CD4-positive, alpha-beta T cell (primary cell): ENCODE measurements around the gene COG5. TPM values are rescaled to one million over a fixed set of nuclear protein-coding genes. Genes with fewer than 3 reads are reported as not detected.

Experiments used
- ATAC-seq: fragments of 200-7000 bp; cut with Tn5 transposase; one replicate; pipeline ENCODE4 v1.10.0; 2022; ENCODE audit warnings: mild to moderate bottlenecking; ENCODE audit not compliant: poor library complexity
- CTCF ChIA-PET: fragments of 350-600 bp; sonication (Branson Sonifier 250); formaldehyde crosslinking; loops from one replicate; lab custom pipeline; 2021; ENCODE audit warnings: antibody characterized with exemption, inconsistent platforms; lab: Charles Lee
- POLR2A ChIA-PET: fragments of 350-600 bp; sonication (Branson Sonifier 250); formaldehyde crosslinking; loops from one replicate; lab custom pipeline; 2021; ENCODE audit warnings: antibody characterized with exemption, inconsistent platforms; lab: Charles Lee
- DNase-seq, 14 experiments: peaks; one replicate each; pipeline ENCODE4 v3.0.0-alpha.2; 2013 to 2020; ENCODE audit warnings: mixed read lengths in 2 of 14
- H3K27ac ChIP-seq, 2 donors: one replicate each; pipeline versions ENCODE4 v1.5.1 to v1.7.0; 2013; ENCODE audit warnings: low read length in 2 of 2, low read depth in 1 of 2, mild to moderate bottlenecking in 1 of 2
- H3K27me3 ChIP-seq, 2 experiments: 1 replicate in 1 of 2; 2 replicates in 1 of 2; pipeline versions ENCODE4 v1.6.1 to v1.7.0; 2013; ENCODE audit warnings: low read length in 2 of 2, control low read depth in 1 of 2, mild to moderate bottlenecking in 1 of 2, moderate library complexity in 1 of 2; ENCODE audit not compliant: insufficient read depth in 2 of 2, control insufficient read depth in 1 of 2
- H3K36me3 ChIP-seq: one replicate; pipeline ENCODE4 v1.6.1; 2013; ENCODE audit warnings: low read length, control low read depth; ENCODE audit not compliant: insufficient read depth
- H3K4me1 ChIP-seq: one replicate; pipeline ENCODE4 v1.6.1; 2013; ENCODE audit warnings: low read length, control low read depth; ENCODE audit not compliant: insufficient read depth
- H3K4me3 ChIP-seq: one replicate; pipeline ENCODE4 v1.5.1; 2013; ENCODE audit warnings: mild to moderate bottlenecking, low read length, moderate library complexity
- H3K9me3 ChIP-seq, 2 experiments: 1 replicate in 1 of 2; 2 replicates in 1 of 2; pipeline versions ENCODE4 v1.6.1 to v1.7.0; 2013; ENCODE audit warnings: low read length in 2 of 2, mild to moderate bottlenecking in 2 of 2, control low read depth in 1 of 2, moderate library complexity in 1 of 2; ENCODE audit not compliant: control insufficient read depth in 1 of 2, insufficient read depth in 1 of 2
- H3K27ac Mint-ChIP-seq: one replicate; pipeline ENCODE4 v1.8.0; 2020; ENCODE audit warnings: mixed read lengths
- H3K27me3 Mint-ChIP-seq: one replicate; pipeline ENCODE4 v1.8.0; 2021; ENCODE audit warnings: mixed read lengths
- H3K36me3 Mint-ChIP-seq: one replicate; pipeline ENCODE4 v1.8.0; 2021; ENCODE audit warnings: low read depth, mixed read lengths
- H3K4me1 Mint-ChIP-seq: one replicate; pipeline ENCODE4 v1.8.0; 2021; ENCODE audit warnings: low read depth, mixed read lengths
- H3K4me3 Mint-ChIP-seq: one replicate; pipeline ENCODE4 v1.8.0; 2020; ENCODE audit warnings: mild to moderate bottlenecking, mixed read lengths
- H3K9me3 Mint-ChIP-seq: one replicate; pipeline ENCODE4 v1.8.0; 2020; ENCODE audit warnings: mixed read lengths
- intact Hi-C, 2 experiments: fragments of 100-400 bp; cut with DNase I in 1 of 2; cut with micrococcal nuclease in 1 of 2; formaldehyde crosslinking; loops; one replicate each; pipeline versions ENCODE4 v1.15.1 to v1.9.0; 2023 to 2025; cut with DNase I, micrococcal nuclease
- total RNA-seq, 174 experiments: library from RNA in 2 of 174; stranded (reverse) in 2 of 174; gene quantifications; one replicate each; pipeline ENCODE4 v1.2.3 and lab custom pipeline; 2021 to 2026
- TF ChIP-seq, protein P1 (sequence below): fragments of 200-600 bp; IDR thresholded peaks from one replicate; pipeline ENCODE4 v1.8.0; 2022; ENCODE audit warnings: antibody characterized with exemption, mild to moderate bottlenecking

The COG5 gene
- total RNA-seq, 2 experiments from 2014 or later, result 43.4 to 44.5 TPM

- Histone ChIP-seq H3K27ac (no peak overlapping the region), H3K9me3 (no peaks in the 10 kb centered on the region), H3K4me3 (no peak overlapping the region), H3K4me1 (no peaks in the 10 kb centered on the region), H3K27me3 (no peaks in the 10 kb centered on the region), H3K36me3 (peaks cover 7% of the 10 kb centered on the region)
- TF ChIP-seq, protein P1, sequence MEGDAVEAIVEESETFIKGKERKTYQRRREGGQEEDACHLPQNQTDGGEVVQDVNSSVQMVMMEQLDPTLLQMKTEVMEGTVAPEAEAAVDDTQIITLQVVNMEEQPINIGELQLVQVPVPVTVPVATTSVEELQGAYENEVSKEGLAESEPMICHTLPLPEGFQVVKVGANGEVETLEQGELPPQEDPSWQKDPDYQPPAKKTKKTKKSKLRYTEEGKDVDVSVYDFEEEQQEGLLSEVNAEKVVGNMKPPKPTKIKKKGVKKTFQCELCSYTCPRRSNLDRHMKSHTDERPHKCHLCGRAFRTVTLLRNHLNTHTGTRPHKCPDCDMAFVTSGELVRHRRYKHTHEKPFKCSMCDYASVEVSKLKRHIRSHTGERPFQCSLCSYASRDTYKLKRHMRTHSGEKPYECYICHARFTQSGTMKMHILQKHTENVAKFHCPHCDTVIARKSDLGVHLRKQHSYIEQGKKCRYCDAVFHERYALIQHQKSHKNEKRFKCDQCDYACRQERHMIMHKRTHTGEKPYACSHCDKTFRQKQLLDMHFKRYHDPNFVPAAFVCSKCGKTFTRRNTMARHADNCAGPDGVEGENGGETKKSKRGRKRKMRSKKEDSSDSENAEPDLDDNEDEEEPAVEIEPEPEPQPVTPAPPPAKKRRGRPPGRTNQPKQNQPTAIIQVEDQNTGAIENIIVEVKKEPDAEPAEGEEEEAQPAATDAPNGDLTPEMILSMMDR, result no peak
- H3K4me3 Mint-ChIP-seq, result no peak overlapping the region
- DNase-seq (no peak), ATAC-seq (no peak)
- POLR2A ChIA-PET, result no interaction called here
- intact Hi-C loops, result no loop called here
- H3K4me1 Mint-ChIP-seq, result no peaks in the 10 kb centered on the region
- H3K27me3 Mint-ChIP-seq, result no peaks in the 10 kb centered on the region
- peaks cover 37% of the 10 kb centered on the region for H3K36me3 Mint-ChIP-seq
- H3K27ac Mint-ChIP-seq, result no peak overlapping the region
- CTCF ChIA-PET, result no interaction called here
- no peaks in the 10 kb centered on the region for H3K9me3 Mint-ChIP-seq
These were observed 149.5 kb downstream of the COG5 start for GRCh38 chr7:107414198-107414597.

GRCh38 chr7:107408349-107408748 is 155.4 kb downstream of the COG5 start:
- ChIA-PET POLR2A (no interaction called here), CTCF (no interaction called here)
- Histone ChIP-seq H3K9me3 (no peaks in the 10 kb centered on the region), H3K4me3 (no peak overlapping the region), H3K4me1 (no peaks in the 10 kb centered on the region), H3K27me3 (no peaks in the 10 kb centered on the region), H3K36me3 (peaks cover 14% of the 10 kb centered on the region), H3K27ac (no peak overlapping the region)
- H3K9me3 Mint-ChIP-seq, result no peaks in the 10 kb centered on the region
- no peaks in the 10 kb centered on the region for H3K4me1 Mint-ChIP-seq
- H3K4me3 Mint-ChIP-seq, result no peak overlapping the region
- intact Hi-C loops, result no loop called here
- peaks cover 73% of the 10 kb centered on the region for H3K36me3 Mint-ChIP-seq
- no peak for ATAC-seq
- no peak overlapping the region for H3K27ac Mint-ChIP-seq
- no peak for DNase-seq
- no peaks in the 10 kb centered on the region for H3K27me3 Mint-ChIP-seq
- TF ChIP-seq, protein P1, result no peak

- H3K4me1 Mint-ChIP-seq, result no peaks in the 10 kb centered on the region
- Histone ChIP-seq H3K4me1 (no peaks in the 10 kb centered on the region), H3K27ac (no peak overlapping the region), H3K36me3 (peaks cover 6% of the 10 kb centered on the region), H3K4me3 (no peak overlapping the region), H3K27me3 (no peaks in the 10 kb centered on the region), H3K9me3 (no peaks in the 10 kb centered on the region)
- no peaks in the 10 kb centered on the region for H3K27me3 Mint-ChIP-seq
- no peaks in the 10 kb centered on the region for H3K9me3 Mint-ChIP-seq
- no peak overlapping the region for H3K4me3 Mint-ChIP-seq
- peaks cover 75% of the 10 kb centered on the region for H3K36me3 Mint-ChIP-seq
- TF ChIP-seq, protein P1, result no peak
- intact Hi-C loops, result no loop called here
- ATAC-seq (no peak), DNase-seq (no peak)
- ChIA-PET CTCF (no interaction called here), POLR2A (no interaction called here)
- H3K27ac Mint-ChIP-seq, result no peak overlapping the region
These were observed 158.2 kb downstream of the COG5 start for GRCh38 chr7:107405559-107405958.
